ENCODE data around the gene RAPGEF5. TPM values are rescaled to one million over a fixed set of nuclear protein-coding genes. Genes with fewer than 3 reads are reported as not detected.
A peak's percentile ranks its signal among the peaks of the same experiment; 100 is the strongest.

The RAPGEF5 gene
- total and polyA plus RNA-seq, 4 donors: 16.1 to 308 (median 61.4) TPM

- WGBS, 2 donors: 72 to 75% methylated on average over 2 of the region's 2 CpGs
- Histone ChIP-seq H3K9me3 (ENCODE audit: control insufficient read depth in 4 of 4, insufficient read depth in 3 of 4, low read length in 3 of 4) (no peaks in the 10 kb centered on the region), H3K9ac (ENCODE audit: insufficient read depth in 1 of 2, low read length in 2 of 2) (no peak overlapping the region), H3K36me3 (ENCODE audit: control insufficient read depth in 4 of 4, insufficient read depth in 4 of 4, low read length in 4 of 4) (no peaks in the 10 kb centered on the region), H3K4me1 (ENCODE audit: control insufficient read depth in 5 of 5, insufficient read depth in 5 of 5, low read length in 5 of 5) (peaks cover 0 to 13% (median 3%) of the 10 kb centered on the region in 5 donors), H3K27ac (ENCODE audit: low read depth in 1 of 2, low read length in 1 of 2) (no peak overlapping the region), H3K27me3 (ENCODE audit: control insufficient read depth in 3 of 3, insufficient read depth in 3 of 3, low read length in 2 of 3) (no peaks in the 10 kb centered on the region), H3K4me3 (no peak overlapping the region)
- no peak for ATAC-seq (ENCODE audit: insufficient read depth, low FRiP score)
- no peak for DNase-seq
- TF ChIP-seq CTCF (IDR thresholded peaks at IDR 0.05; ENCODE audit: control extremely low read depth, extremely low read depth): no peak
Measured at GRCh38 chr7:22373911-22374310, 17.0 kb upstream of the RAPGEF5 start.

GRCh38 chr7:22373388-22373787 is 16.4 kb upstream of the RAPGEF5 start:
- Histone ChIP-seq H3K9ac (ENCODE audit: insufficient read depth in 1 of 2, low read length in 2 of 2) (no peak overlapping the region), H3K27me3 (ENCODE audit: control insufficient read depth in 3 of 3, insufficient read depth in 3 of 3, low read length in 2 of 3) (no peaks in the 10 kb centered on the region), H3K4me1 (ENCODE audit: control insufficient read depth in 5 of 5, insufficient read depth in 5 of 5, low read length in 5 of 5) (peaks cover 0 to 13% (median 3%) of the 10 kb centered on the region in 5 donors), H3K36me3 (ENCODE audit: control insufficient read depth in 4 of 4, insufficient read depth in 4 of 4, low read length in 4 of 4) (no peaks in the 10 kb centered on the region), H3K27ac (ENCODE audit: low read depth in 1 of 2, low read length in 1 of 2) (peak overlapping the region in 1 of 2 donors; percentile 31), H3K4me3 (no peak overlapping the region), H3K9me3 (ENCODE audit: control insufficient read depth in 4 of 4, insufficient read depth in 3 of 4, low read length in 3 of 4) (no peaks in the 10 kb centered on the region)
- no peak for TF ChIP-seq CTCF (IDR thresholded peaks at IDR 0.05; ENCODE audit: control extremely low read depth, extremely low read depth)
- no peak for ATAC-seq (ENCODE audit: insufficient read depth, low FRiP score)
- DNase-seq: no peak
- WGBS, 2 donors: 55 to 57% methylated on average over 3 of the region's 3 CpGs

- 63 to 82% methylated on average over 6 of the region's 6 CpGs for WGBS, 2 donors
- no peak for ATAC-seq (ENCODE audit: insufficient read depth, low FRiP score)
- peak overlapping the region in 1 of 2 donors; percentile 31 for H3K27ac ChIP-seq (ENCODE audit: low read depth in 1 of 2, low read length in 1 of 2)
- H3K9ac ChIP-seq (ENCODE audit: insufficient read depth in 1 of 2, low read length in 2 of 2): no peak overlapping the region
- H3K4me1 ChIP-seq (ENCODE audit: control insufficient read depth in 5 of 5, insufficient read depth in 5 of 5, low read length in 5 of 5): peaks cover 0 to 13% (median 3%) of the 10 kb centered on the region in 5 donors
- H3K4me3 ChIP-seq: no peak overlapping the region
- peak in 2 of 3 donors; percentile 36 to 44 for DNase-seq
- no peaks in the 10 kb centered on the region for H3K27me3 ChIP-seq (ENCODE audit: control insufficient read depth in 3 of 3, insufficient read depth in 3 of 3, low read length in 2 of 3)
- no peak for TF ChIP-seq CTCF (IDR thresholded peaks at IDR 0.05; ENCODE audit: control extremely low read depth, extremely low read depth)
- no peaks in the 10 kb centered on the region for H3K36me3 ChIP-seq (ENCODE audit: control insufficient read depth in 4 of 4, insufficient read depth in 4 of 4, low read length in 4 of 4)
- no peaks in the 10 kb centered on the region for H3K9me3 ChIP-seq (ENCODE audit: control insufficient read depth in 4 of 4, insufficient read depth in 3 of 4, low read length in 3 of 4)
Measured at GRCh38 chr7:22372863-22373262, 15.9 kb upstream of the RAPGEF5 start.

GRCh38 chr7:22371878-22372277 is 14.9 kb upstream of the RAPGEF5 start:
- ATAC-seq (ENCODE audit: insufficient read depth, low FRiP score): no peak
- DNase-seq: no peak
- H3K4me3 ChIP-seq: no peak overlapping the region
- H3K9ac ChIP-seq (ENCODE audit: insufficient read depth in 1 of 2, low read length in 2 of 2): no peak overlapping the region
- H3K27ac ChIP-seq (ENCODE audit: low read depth in 1 of 2, low read length in 1 of 2): no peak overlapping the region
- H3K9me3 ChIP-seq (ENCODE audit: control insufficient read depth in 4 of 4, insufficient read depth in 3 of 4, low read length in 3 of 4): no peaks in the 10 kb centered on the region
- no peaks in the 10 kb centered on the region for H3K27me3 ChIP-seq (ENCODE audit: control insufficient read depth in 3 of 3, insufficient read depth in 3 of 3, low read length in 2 of 3)
- peaks cover 0 to 13% (median 3%) of the 10 kb centered on the region in 5 donors for H3K4me1 ChIP-seq (ENCODE audit: control insufficient read depth in 5 of 5, insufficient read depth in 5 of 5, low read length in 5 of 5)
- no peak for TF ChIP-seq CTCF (IDR thresholded peaks at IDR 0.05; ENCODE audit: control extremely low read depth, extremely low read depth)
- no peaks in the 10 kb centered on the region for H3K36me3 ChIP-seq (ENCODE audit: control insufficient read depth in 4 of 4, insufficient read depth in 4 of 4, low read length in 4 of 4)

Data from lung (tissue), 12 donors.